CD14-positive monocyte (primary cell): Measurements from ENCODE around the gene TEX13D. TPM values are rescaled to one million over a fixed set of nuclear protein-coding genes. Genes with fewer than 3 reads are reported as not detected.

Experiments
- DNase-seq, 3 donors: peaks; one replicate each; pipeline ENCODE4 v3.0.0-alpha.2; 2011 to 2022
- H2AFZ ChIP-seq: 2 replicates; pipeline ENCODE4 v1.6.0; 2012; ENCODE audit warnings: mild to moderate bottlenecking, low read depth, low read length, inconsistent platforms; ENCODE audit not compliant: insufficient read depth, poor library complexity, severe bottlenecking
- H3K27ac ChIP-seq, 2 donors: 1 replicate in 1 of 2; 2 replicates in 1 of 2; pipeline ENCODE4 v1.5.1; 2012 to 2013; ENCODE audit warnings: low read length in 2 of 2, control low read depth in 1 of 2, inconsistent platforms in 1 of 2, low read depth in 1 of 2, mild to moderate bottlenecking in 1 of 2
- H3K27me3 ChIP-seq, 2 donors: one replicate each; pipeline versions ENCODE4 v1.6.0 to v1.6.1; 2011 to 2013; ENCODE audit warnings: low read length in 2 of 2; ENCODE audit not compliant: control insufficient read depth in 2 of 2, insufficient read depth in 2 of 2
- H3K36me3 ChIP-seq, 2 donors: replicated peaks in 1 of 2; 1 replicate in 1 of 2; 2 replicates in 1 of 2; pipeline versions ENCODE4 v1.5.1 to v1.6.1; 2012 to 2013; ENCODE audit warnings: low read length in 2 of 2, control low read depth in 1 of 2, inconsistent platforms in 1 of 2, mild to moderate bottlenecking in 1 of 2; ENCODE audit not compliant: insufficient read depth in 2 of 2, control insufficient read depth in 1 of 2
- H3K4me1 ChIP-seq, 2 donors: 1 replicate in 1 of 2; 2 replicates in 1 of 2; pipeline versions ENCODE4 v1.5.1 to v1.6.1; 2012 to 2013; ENCODE audit warnings: low read length in 2 of 2, control low read depth in 1 of 2, inconsistent platforms in 1 of 2, mild to moderate bottlenecking in 1 of 2, moderate library complexity in 1 of 2; ENCODE audit not compliant: insufficient read depth in 2 of 2, control insufficient read depth in 1 of 2
- H3K4me2 ChIP-seq: replicated peaks from 2 replicates; pipeline ENCODE3; 2012; ENCODE audit warnings: low read length, moderate library complexity, mild to moderate bottlenecking; ENCODE audit not compliant: poor library complexity, severe bottlenecking; ENCODE audit errors: extremely low read depth
- H3K4me3 ChIP-seq, 3 experiments: fragments of 200-600 bp in 1 of 3; sonication (generic) in 1 of 3; replicated peaks in 1 of 3; 1 replicate in 2 of 3; 2 replicates in 1 of 3; pipeline ENCODE4 v1.5.1; 2011 to 2013; ENCODE audit warnings: low read length in 3 of 3, mild to moderate bottlenecking in 3 of 3, control low read depth in 2 of 3, low read depth in 2 of 3, inconsistent platforms in 1 of 3, moderate library complexity in 1 of 3
- H3K79me2 ChIP-seq: 2 replicates; pipeline ENCODE4 v1.6.0; 2012; ENCODE audit warnings: mild to moderate bottlenecking, control low read depth, inconsistent platforms, low read length, moderate library complexity; ENCODE audit not compliant: insufficient read depth
- H3K9ac ChIP-seq: 2 replicates; pipeline ENCODE4 v1.6.0; 2017; ENCODE audit warnings: low read length, mild to moderate bottlenecking; ENCODE audit not compliant: insufficient read depth, poor library complexity, severe bottlenecking
- H3K9me3 ChIP-seq, 2 donors: replicated peaks in 1 of 2; 1 replicate in 1 of 2; 2 replicates in 1 of 2; pipeline versions ENCODE4 v1.5.1 to v1.6.1; 2012 to 2013; ENCODE audit warnings: low read length in 2 of 2, control low read depth in 1 of 2; ENCODE audit not compliant: control insufficient read depth in 1 of 2, insufficient read depth in 1 of 2
- H4K20me1 ChIP-seq: 2 replicates; pipeline ENCODE4 v1.6.0; 2012; ENCODE audit warnings: mild to moderate bottlenecking, low read length, control low read depth, moderate library complexity; ENCODE audit not compliant: insufficient read depth
- H3K27ac Mint-ChIP-seq, 7 donors: one replicate each; pipeline ENCODE4 v1.8.0; 2020; ENCODE audit warnings: mild to moderate bottlenecking in 7 of 7, mixed read lengths in 7 of 7, moderate library complexity in 6 of 7, inconsistent platforms in 2 of 7
- H3K27me3 Mint-ChIP-seq, 3 donors: one replicate each; pipeline ENCODE4 v1.8.0; 2021 to 2022; ENCODE audit warnings: low read depth in 3 of 3, mild to moderate bottlenecking in 3 of 3, mixed read lengths in 3 of 3, moderate library complexity in 3 of 3, inconsistent platforms in 1 of 3
- H3K36me3 Mint-ChIP-seq, 2 donors: one replicate each; pipeline ENCODE4 v1.8.0; 2020; ENCODE audit warnings: mixed read lengths in 2 of 2, inconsistent platforms in 1 of 2, mild to moderate bottlenecking in 1 of 2
- H3K4me1 Mint-ChIP-seq: one replicate; pipeline ENCODE4 v1.8.0; 2020; ENCODE audit warnings: mild to moderate bottlenecking, mixed read lengths
- H3K4me3 Mint-ChIP-seq, 2 donors: one replicate each; pipeline ENCODE4 v1.8.0; 2020; ENCODE audit warnings: mild to moderate bottlenecking in 2 of 2, mixed read lengths in 2 of 2, moderate library complexity in 1 of 2
- H3K9me3 Mint-ChIP-seq, 7 donors: one replicate each; pipeline ENCODE4 v1.8.0; 2020 to 2022; ENCODE audit warnings: mixed read lengths in 7 of 7, mild to moderate bottlenecking in 6 of 7, moderate library complexity in 6 of 7, inconsistent platforms in 2 of 7
- CTCF ChIP-seq: fragments of 200-600 bp; IDR thresholded peaks from one replicate; pipeline ENCODE4 v1.8.0; 2022; ENCODE audit warnings: antibody characterized with exemption, mild to moderate bottlenecking
- WGBS: methylation state at CpG from one replicate; pipeline ENCODE4 v1.1.5; 2013; ENCODE audit warnings: missing lambda C conversion rate; ENCODE audit not compliant: insufficient coverage; 5-methylcytosine and 5-hydroxymethylcytosine counted together
- intact Hi-C, 2 donors: fragments of 100-400 bp; cut with micrococcal nuclease; formaldehyde crosslinking; loops; one replicate each; pipeline versions ENCODE4 v1.15.0 to v1.15.1; 2023
- polyA plus RNA-seq, 3 donors: library from polyadenylated mRNA; depleted of rRNA in 1 of 3; unstranded in 2 of 3; stranded (reverse) in 1 of 3; fragments of 300-500 nt in 2 of 3; fragments of >200 nt in 1 of 3; fragmentation: Illumina TruSeq in 2 of 3; gene quantifications; 1 replicate in 2 of 3; 2 replicates in 1 of 3; pipeline ENCODE4 v1.2.3, GENCODE V29; 2012 to 2021

The TEX13D gene
- polyA plus RNA-seq, 3 donors = not detected

DNA sequence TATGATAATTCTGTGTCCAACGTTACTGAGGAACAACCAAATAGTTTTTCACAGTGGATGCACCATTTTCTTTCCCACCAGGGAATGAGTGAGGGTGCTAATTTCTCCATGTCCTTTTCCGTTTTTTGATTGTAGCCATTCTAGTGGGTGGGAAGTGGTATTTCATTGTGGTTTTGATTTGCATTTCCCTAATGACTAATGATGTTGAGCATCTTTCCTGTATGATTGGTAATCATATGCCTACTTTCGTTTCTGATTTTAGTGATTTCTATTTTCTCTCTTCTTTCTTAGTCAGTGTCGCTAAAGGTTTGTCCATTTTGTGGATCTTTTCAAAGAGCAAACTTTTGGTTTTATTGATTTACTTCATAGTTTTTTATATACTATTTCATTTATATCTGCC lies 32.1 kb upstream of the TEX13D start:
- no peak overlapping the region for H3K27ac ChIP-seq
- H4K20me1 ChIP-seq = no peaks in the 10 kb centered on the region
- no peak overlapping the region for H3K27ac Mint-ChIP-seq

DNA sequence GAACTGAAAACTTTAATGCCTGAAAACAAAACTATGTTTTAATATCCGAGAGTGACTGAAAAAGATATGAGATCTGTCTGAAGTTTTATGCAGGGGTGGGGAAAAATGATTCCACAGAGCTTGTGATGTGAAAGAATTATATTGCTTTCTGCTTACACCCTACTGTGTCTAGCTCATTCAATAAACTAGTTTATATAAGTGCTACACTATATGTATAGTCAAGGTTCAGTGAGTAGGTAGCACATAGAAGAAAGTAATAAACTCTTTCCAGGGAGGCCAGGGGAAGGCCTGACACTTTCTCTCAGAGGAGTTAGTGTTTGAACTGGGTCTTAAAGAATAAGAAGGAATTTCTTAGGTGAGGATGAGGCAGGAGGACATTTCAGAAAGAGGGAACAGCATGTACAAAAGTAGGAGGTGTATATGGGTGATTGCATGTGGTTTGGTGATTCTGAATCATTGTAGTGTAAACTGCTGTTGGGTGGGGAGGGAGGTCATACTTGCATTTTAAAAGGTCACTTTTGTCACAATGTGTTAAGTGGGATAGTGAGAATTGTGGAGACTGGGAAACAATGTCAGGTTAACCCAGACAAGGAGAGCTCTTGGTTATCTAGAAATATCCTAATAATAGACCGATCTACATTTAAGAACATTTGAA lies 25.1 kb upstream of the TEX13D start:
- H2AFZ ChIP-seq = no peak overlapping the region
- intact Hi-C loops = no loop called here
- H3K4me1 ChIP-seq = no peaks in the 10 kb centered on the region

More for the DNA sequence above, 32.1 kb upstream of the TEX13D start:
- no peak for DNase-seq
- H3K4me3 ChIP-seq = no peak overlapping the region
- H3K4me1 Mint-ChIP-seq = peaks cover 8% of the 10 kb centered on the region
- no peaks in the 10 kb centered on the region for H3K9me3 ChIP-seq
- H3K4me2 ChIP-seq = no peak overlapping the region
- H3K4me3 Mint-ChIP-seq = no peak overlapping the region
- no CpG with 5 or more reads among the region's 4 CpGs for WGBS
- H3K79me2 ChIP-seq = no peaks in the 10 kb centered on the region
- H3K4me1 ChIP-seq = no peaks in the 10 kb centered on the region
- H2AFZ ChIP-seq = no peak overlapping the region
- H3K9ac ChIP-seq = no peak overlapping the region
- H3K27me3 ChIP-seq = no peaks in the 10 kb centered on the region
- H3K27me3 Mint-ChIP-seq = no peaks in the 10 kb centered on the region
- peaks cover 0 to 7% (median 4%) of the 10 kb centered on the region in 7 donors for H3K9me3 Mint-ChIP-seq
- no peaks in the 10 kb centered on the region for H3K36me3 Mint-ChIP-seq
- no peak for TF ChIP-seq CTCF
- no peaks in the 10 kb centered on the region for H3K36me3 ChIP-seq
- intact Hi-C loops = no loop called here

More for the DNA sequence above, 25.1 kb upstream of the TEX13D start:
- Histone ChIP-seq H3K27ac (no peak overlapping the region), H3K4me2 (no peak overlapping the region), H3K79me2 (no peaks in the 10 kb centered on the region), H3K27me3 (no peaks in the 10 kb centered on the region), H4K20me1 (no peaks in the 10 kb centered on the region), H3K9me3 (peaks cover 0 to 3% of the 10 kb centered on the region in 2 donors), H3K4me3 (no peak overlapping the region), H3K36me3 (no peaks in the 10 kb centered on the region), H3K9ac (no peak overlapping the region)
- Mint-ChIP-seq H3K27ac (no peak overlapping the region), H3K27me3 (peaks cover 0 to 3% (median 1%) of the 10 kb centered on the region in 3 donors), H3K36me3 (no peaks in the 10 kb centered on the region), H3K9me3 (peaks cover 0 to 11% (median 6%) of the 10 kb centered on the region in 7 donors), H3K4me3 (no peak overlapping the region), H3K4me1 (peaks cover 4% of the 10 kb centered on the region)
- TF ChIP-seq CTCF = no peak
- no CpG with 5 or more reads among the region's 2 CpGs for WGBS
- DNase-seq = no peak
